HepG2 (cell line): ENCODE measurements around the gene ZNF500. TPM values are rescaled to one million over a fixed set of nuclear protein-coding genes. Genes with fewer than 3 reads are reported as not detected.

Experiments used
- ARNTL ChIP-seq: sonication (generic); formaldehyde crosslinking; IDR thresholded peaks from 2 replicates; pipeline ENCODE4 v1.4.0; 2020; ENCODE audit warnings: mild to moderate bottlenecking, missing genetic modification reagents
- JARID2 ChIP-seq: sonication (generic); formaldehyde crosslinking; IDR thresholded peaks from 2 replicates; pipeline ENCODE4 v1.8.1; 2023; ENCODE audit warnings: missing genetic modification reagents, inconsistent platforms; ENCODE audit not compliant: insufficient replicate concordance
- LCORL ChIP-seq, 2 experiments: fragments of 450-650 bp in 1 of 2; sonication (generic) in 1 of 2; formaldehyde crosslinking in 1 of 2; IDR thresholded peaks; 2 replicates each; pipeline versions ENCODE4 v1.5.0 to v1.6.1; 2017 to 2020; ENCODE audit warnings: antibody characterized with exemption in 1 of 2, missing genetic modification reagents in 1 of 2
- MAFK ChIP-seq, 2 experiments: IDR thresholded peaks in 1 of 2; conservative IDR thresholded peaks in 1 of 2; 2 replicates each; pipeline ENCODE4 v1.6.1; 2011; ENCODE audit warnings: improper control_type of control experiment in 2 of 2, low read length in 2 of 2
- MIXL1 ChIP-seq: IDR thresholded peaks from 2 replicates; pipeline ENCODE4 v1.6.1; 2016
- RXRA ChIP-seq: sonication (generic); formaldehyde crosslinking; IDR thresholded peaks from 2 replicates; pipeline ENCODE4 v1.5.1; 2020; ENCODE audit warnings: missing genetic modification reagents
- SMAD9 ChIP-seq: sonication (generic); formaldehyde crosslinking; IDR thresholded peaks from 2 replicates; pipeline ENCODE4 v1.5.1; 2020; ENCODE audit warnings: mild to moderate bottlenecking, missing genetic modification reagents
- SP140L ChIP-seq: sonication (generic); formaldehyde crosslinking; IDR thresholded peaks from 2 replicates; pipeline ENCODE4 v1.4.0; 2020; ENCODE audit warnings: missing genetic modification reagents, borderline replicate concordance
- SRF ChIP-seq: IDR thresholded peaks from 2 replicates; pipeline ENCODE4 v1.6.1; 2011; ENCODE audit warnings: mild to moderate bottlenecking, low read depth, low read length, moderate library complexity
- TAF15 ChIP-seq: fragments of 200-400 bp; formaldehyde crosslinking; IDR thresholded peaks from one replicate; pipeline ENCODE4 v1.6.1; 2018; ENCODE audit warnings: mild to moderate bottlenecking, low read depth, low read length; ENCODE audit not compliant: poor library complexity, severe bottlenecking
- TBX3 ChIP-seq: fragments of 450-650 bp; IDR thresholded peaks from 2 replicates; pipeline ENCODE4 v1.6.1; 2017; ENCODE audit warnings: antibody characterized with exemption, mild to moderate bottlenecking, inconsistent platforms, borderline replicate concordance
- TEAD3 ChIP-seq: optimal IDR thresholded peaks from 2 replicates; pipeline ENCODE3; 2016; ENCODE audit warnings: borderline replicate concordance
- U2AF2 ChIP-seq: fragments of 200-400 bp; formaldehyde crosslinking; IDR thresholded peaks from 2 replicates; pipeline ENCODE4 v1.6.1; 2017; ENCODE audit warnings: low read depth, mild to moderate bottlenecking, low read length
- ZBTB21 ChIP-seq: sonication (generic); formaldehyde crosslinking; IDR thresholded peaks from 2 replicates; pipeline ENCODE4 v1.4.0; 2020; ENCODE audit warnings: missing genetic modification reagents
- ZNF235 ChIP-seq: sonication (generic); formaldehyde crosslinking; IDR thresholded peaks from 2 replicates; pipeline ENCODE4 v1.8.1; 2023; ENCODE audit warnings: mild to moderate bottlenecking, missing genetic modification reagents, borderline replicate concordance
- ZNF34 ChIP-seq: sonication (generic); formaldehyde crosslinking; IDR thresholded peaks from 2 replicates; pipeline ENCODE4 v1.4.0; 2020; ENCODE audit warnings: mild to moderate bottlenecking, missing genetic modification reagents, borderline replicate concordance
- ZNF44 ChIP-seq: sonication (generic); formaldehyde crosslinking; IDR thresholded peaks from 2 replicates; pipeline ENCODE4 v1.5.1; 2020; ENCODE audit warnings: mild to moderate bottlenecking, missing genetic modification reagents
- ZNF614 ChIP-seq: IDR thresholded peaks from 2 replicates; pipeline ENCODE4 v1.6.1; 2018; ENCODE audit warnings: missing biosample characterization, missing genetic modification reagents, inconsistent platforms, borderline replicate concordance
- ZNF839 ChIP-seq: sonication (generic); formaldehyde crosslinking; IDR thresholded peaks from 2 replicates; pipeline ENCODE4 v1.4.0; 2020; ENCODE audit warnings: missing genetic modification reagents, mild to moderate bottlenecking, borderline replicate concordance
- polyA plus RNA-seq, 8 experiments: library from polyadenylated mRNA; depleted of rRNA in 3 of 8; stranded (reverse) in 7 of 8; unstranded in 1 of 8; fragments of >200 nt; fragmentation: Illumina TruSeq in 4 of 8; extraction: Trizol in 4 of 8; gene quantifications; 2 replicates each; pipeline versions ENCODE4 v1.2.1 to v1.2.3, GENCODE V29; 2011 to 2016; ENCODE audit warnings: low read depth in 4 of 8, missing spikeins in 1 of 8, mixed read lengths in 1 of 8; ENCODE audit not compliant: insufficient read depth in 1 of 8
- total RNA-seq, 5 experiments: library from RNA; depleted of rRNA; stranded (reverse); fragments of >200 nt; fragmentation: Illumina TruSeq; extraction: Trizol; gene quantifications; 2 replicates each; pipeline ENCODE4 v1.2.3, GENCODE V29; 2016; ENCODE audit warnings: low read depth in 1 of 5
- TF ChIP-seq, protein P1 (sequence below): sonication (generic); formaldehyde crosslinking; IDR thresholded peaks from 2 replicates; pipeline ENCODE4 v1.4.0; 2020; ENCODE audit warnings: mild to moderate bottlenecking, low read depth, missing genetic modification reagents
- TF ChIP-seq, protein P2 (sequence below): sonication (generic); formaldehyde crosslinking; IDR thresholded peaks from 2 replicates; pipeline ENCODE4 v1.4.0; 2020; ENCODE audit warnings: missing genetic modification reagents
- TF ChIP-seq, protein P3 (sequence below): sonication (generic); formaldehyde crosslinking; conservative IDR thresholded peaks from 2 replicates; pipeline ENCODE4 v1.8.0; 2022; ENCODE audit warnings: missing genetic modification reagents
- TF ChIP-seq, protein P4 (sequence below): sonication (generic); formaldehyde crosslinking; IDR thresholded peaks from 2 replicates; pipeline ENCODE4 v1.4.0; 2020; ENCODE audit warnings: low read depth, missing genetic modification reagents

ZNF500 gene
- total and polyA plus RNA-seq, 2 of the 13 experiments (the other 11 are each of a cell fraction or from before 2014, with no cell fraction given) = 6.1 to 12.2 TPM

DNA sequence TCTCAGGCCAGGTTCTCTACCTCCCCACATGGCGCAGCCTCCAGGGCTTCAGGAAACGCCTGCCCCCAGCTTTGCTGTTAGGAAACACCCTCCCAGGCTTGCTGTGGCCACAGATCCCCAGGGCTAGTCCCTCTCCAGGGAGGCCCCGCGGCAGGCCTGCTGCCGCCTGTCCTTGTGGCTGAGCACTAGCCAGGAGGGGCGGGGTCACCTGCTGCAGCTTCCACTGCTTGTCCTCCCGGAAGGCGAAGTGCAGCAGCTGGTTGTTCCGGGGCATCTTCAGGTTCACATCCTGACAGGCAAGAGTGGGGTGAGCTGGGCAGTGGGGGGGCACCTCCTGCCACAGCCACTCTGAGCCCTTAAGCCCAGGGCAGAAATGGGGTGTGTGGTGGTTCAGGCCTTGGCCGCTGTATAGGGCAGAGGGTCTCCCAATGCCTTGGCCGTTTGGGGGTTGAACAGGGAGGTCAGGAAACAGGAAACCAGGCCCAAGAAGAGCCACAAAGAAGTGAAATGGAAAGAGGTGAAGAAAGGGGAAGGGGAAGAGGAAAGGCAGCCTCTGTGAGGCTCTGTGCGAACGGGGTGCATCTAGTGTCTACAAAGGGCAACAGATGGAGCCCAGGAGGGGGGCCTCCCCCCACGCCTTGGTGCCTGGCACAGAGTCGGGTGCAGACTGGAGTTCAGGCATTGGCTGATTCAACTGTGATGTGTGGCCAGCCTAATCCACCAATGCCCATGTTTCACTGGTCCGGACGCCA is 33.5 kb upstream of the ZNF500 start (continued):
- TF ChIP-seq MAFK (conservative IDR thresholded peaks at IDR 0.05 in 1 of 2, IDR thresholded peaks at IDR 0.05 in 1 of 2; ENCODE audit: low read length in 2 of 2) (no peak), TAF15 (no peak), U2AF2 (no peak), ZNF235 (CRISPR knock-in tag) (no peak), SRF (no peak), RXRA (CRISPR knock-in tag) (peak; percentile 41), JARID2 (CRISPR knock-in tag) (no peak), ZNF44 (CRISPR knock-in tag) (no peak), ZNF34 (no peak), ZNF839 (CRISPR knock-in tag) (no peak), SMAD9 (CRISPR knock-in tag) (no peak), ZNF614 (CRISPR knock-in tag) (0 out of 2 replicates have a peak, but pooled peaks have one; percentile 49), LCORL (IDR thresholded peaks at IDR 0.05) (no peak), LCORL (CRISPR knock-in tag; IDR thresholded peaks at IDR 0.05) (no peak), TBX3 (no peak), ZBTB21 (no peak), MIXL1 (CRISPR knock-in tag) (no peak), SP140L (CRISPR knock-in tag) (no peak), ARNTL (CRISPR knock-in tag) (0 out of 2 replicates have a peak, but pooled peaks have one; percentile 27), TEAD3 (no peak)
- TF ChIP-seq, protein P1, sequence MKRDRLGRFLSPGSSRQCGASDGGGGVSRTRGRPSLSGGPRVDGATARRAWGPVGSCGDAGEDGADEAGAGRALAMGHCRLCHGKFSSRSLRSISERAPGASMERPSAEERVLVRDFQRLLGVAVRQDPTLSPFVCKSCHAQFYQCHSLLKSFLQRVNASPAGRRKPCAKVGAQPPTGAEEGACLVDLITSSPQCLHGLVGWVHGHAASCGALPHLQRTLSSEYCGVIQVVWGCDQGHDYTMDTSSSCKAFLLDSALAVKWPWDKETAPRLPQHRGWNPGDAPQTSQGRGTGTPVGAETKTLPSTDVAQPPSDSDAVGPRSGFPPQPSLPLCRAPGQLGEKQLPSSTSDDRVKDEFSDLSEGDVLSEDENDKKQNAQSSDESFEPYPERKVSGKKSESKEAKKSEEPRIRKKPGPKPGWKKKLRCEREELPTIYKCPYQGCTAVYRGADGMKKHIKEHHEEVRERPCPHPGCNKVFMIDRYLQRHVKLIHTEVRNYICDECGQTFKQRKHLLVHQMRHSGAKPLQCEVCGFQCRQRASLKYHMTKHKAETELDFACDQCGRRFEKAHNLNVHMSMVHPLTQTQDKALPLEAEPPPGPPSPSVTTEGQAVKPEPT = no peak
- TF ChIP-seq, protein P2, sequence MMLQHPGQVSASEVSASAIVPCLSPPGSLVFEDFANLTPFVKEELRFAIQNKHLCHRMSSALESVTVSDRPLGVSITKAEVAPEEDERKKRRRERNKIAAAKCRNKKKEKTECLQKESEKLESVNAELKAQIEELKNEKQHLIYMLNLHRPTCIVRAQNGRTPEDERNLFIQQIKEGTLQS (CRISPR knock-in tag) = no peak
- TF ChIP-seq, protein P3, sequence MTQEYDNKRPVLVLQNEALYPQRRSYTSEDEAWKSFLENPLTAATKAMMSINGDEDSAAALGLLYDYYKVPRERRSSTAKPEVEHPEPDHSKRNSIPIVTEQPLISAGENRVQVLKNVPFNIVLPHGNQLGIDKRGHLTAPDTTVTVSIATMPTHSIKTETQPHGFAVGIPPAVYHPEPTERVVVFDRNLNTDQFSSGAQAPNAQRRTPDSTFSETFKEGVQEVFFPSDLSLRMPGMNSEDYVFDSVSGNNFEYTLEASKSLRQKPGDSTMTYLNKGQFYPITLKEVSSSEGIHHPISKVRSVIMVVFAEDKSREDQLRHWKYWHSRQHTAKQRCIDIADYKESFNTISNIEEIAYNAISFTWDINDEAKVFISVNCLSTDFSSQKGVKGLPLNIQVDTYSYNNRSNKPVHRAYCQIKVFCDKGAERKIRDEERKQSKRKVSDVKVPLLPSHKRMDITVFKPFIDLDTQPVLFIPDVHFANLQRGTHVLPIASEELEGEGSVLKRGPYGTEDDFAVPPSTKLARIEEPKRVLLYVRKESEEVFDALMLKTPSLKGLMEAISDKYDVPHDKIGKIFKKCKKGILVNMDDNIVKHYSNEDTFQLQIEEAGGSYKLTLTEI = no peak
- TF ChIP-seq, protein P4, sequence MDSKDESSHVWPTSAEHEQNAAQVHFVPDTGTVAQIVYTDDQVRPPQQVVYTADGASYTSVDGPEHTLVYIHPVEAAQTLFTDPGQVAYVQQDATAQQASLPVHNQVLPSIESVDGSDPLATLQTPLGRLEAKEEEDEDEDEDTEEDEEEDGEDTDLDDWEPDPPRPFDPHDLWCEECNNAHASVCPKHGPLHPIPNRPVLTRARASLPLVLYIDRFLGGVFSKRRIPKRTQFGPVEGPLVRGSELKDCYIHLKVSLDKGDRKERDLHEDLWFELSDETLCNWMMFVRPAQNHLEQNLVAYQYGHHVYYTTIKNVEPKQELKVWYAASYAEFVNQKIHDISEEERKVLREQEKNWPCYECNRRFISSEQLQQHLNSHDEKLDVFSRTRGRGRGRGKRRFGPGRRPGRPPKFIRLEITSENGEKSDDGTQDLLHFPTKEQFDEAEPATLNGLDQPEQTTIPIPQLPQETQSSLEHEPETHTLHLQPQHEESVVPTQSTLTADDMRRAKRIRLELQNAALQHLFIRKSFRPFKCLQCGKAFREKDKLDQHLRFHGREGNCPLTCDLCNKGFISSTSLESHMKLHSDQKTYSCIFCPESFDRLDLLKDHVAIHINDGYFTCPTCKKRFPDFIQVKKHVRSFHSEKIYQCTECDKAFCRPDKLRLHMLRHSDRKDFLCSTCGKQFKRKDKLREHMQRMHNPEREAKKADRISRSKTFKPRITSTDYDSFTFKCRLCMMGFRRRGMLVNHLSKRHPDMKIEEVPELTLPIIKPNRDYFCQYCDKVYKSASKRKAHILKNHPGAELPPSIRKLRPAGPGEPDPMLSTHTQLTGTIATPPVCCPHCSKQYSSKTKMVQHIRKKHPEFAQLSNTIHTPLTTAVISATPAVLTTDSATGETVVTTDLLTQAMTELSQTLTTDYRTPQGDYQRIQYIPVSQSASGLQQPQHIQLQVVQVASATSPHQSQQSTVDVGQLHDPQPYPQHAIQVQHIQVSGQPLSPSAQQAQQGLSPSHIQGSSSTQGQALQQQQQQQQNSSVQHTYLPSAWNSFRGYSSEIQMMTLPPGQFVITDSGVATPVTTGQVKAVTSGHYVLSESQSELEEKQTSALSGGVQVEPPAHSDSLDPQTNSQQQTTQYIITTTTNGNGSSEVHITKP (CRISPR knock-in tag) = no peak
